Measurements from ENCODE around the gene IGLL5.

IGLL5 gene

DNA sequence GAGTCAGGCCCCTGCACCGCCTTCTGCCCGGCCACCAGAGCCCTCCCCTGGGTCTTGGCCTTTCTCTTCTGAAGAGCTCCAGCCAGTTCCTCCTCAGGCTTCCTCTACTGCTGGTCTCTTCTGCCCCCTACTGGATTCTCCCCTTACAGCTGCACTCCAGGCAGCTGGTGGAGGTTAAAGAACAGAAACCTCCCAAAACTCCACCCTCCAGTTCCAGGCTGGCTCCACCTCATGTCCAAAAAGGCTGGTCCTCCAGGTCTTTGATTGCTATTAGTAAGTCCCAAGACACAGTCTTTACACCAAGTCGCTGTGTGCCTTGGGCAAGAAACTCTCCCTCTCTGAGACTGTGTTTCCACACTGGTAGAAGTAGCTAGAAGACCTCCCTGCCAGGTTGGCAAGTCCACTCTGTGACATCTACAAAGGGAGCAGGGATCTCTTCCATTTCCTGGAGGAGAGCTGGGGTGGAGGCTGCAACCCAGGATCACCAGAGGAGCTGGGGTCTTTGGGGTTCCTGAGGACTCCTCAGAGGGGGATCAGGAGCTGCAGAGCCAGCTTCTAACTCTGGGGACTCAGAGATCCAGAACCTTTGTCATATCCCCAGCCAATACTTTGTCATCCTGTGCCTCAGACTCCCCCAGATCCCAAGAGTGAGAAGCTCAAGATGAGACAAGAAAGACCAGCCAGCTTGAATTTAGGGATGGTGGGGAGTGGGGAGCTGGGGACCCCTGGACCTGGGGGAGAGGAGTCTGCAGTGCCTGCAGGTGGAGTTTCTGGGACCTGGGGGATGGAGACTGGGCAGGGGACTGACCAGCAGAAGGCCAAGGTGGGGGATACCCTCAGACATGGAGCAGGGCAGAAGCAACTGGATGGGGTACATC lies 3.4 kb upstream of the IGLL5 start:
- H2AFZ ChIP-seq (ENCODE audit: low read length), result no peak overlapping the region
- H3K27ac ChIP-seq (ENCODE audit: low read length), result peak overlapping the region; percentile 98
- H4K20me1 ChIP-seq (ENCODE audit: insufficient read depth, low read length), result no peaks in the 10 kb centered on the region
- H3K36me3 ChIP-seq (replicated peaks; ENCODE audit: insufficient read depth, low read length), result peaks cover 8% of the 10 kb centered on the region
- H3K9me2 ChIP-seq (replicated peaks; ENCODE audit: insufficient read depth, low read length), result no peaks in the 10 kb centered on the region
- no peaks in the 10 kb centered on the region for H3K27me3 ChIP-seq (replicated peaks; ENCODE audit: insufficient read depth, low read length)
- H3K4me1 ChIP-seq (ENCODE audit: low read length), result peaks cover 46% of the 10 kb centered on the region
- TF ChIP-seq EZH2phosphoT487 (IDR thresholded peaks at IDR 0.05; ENCODE audit: low read length) (no peak), EZH2 (optimal IDR thresholded peaks at IDR 0.05; ENCODE audit: low read depth, low read length) (no peak)
- TF ChIP-seq, protein P1, sequence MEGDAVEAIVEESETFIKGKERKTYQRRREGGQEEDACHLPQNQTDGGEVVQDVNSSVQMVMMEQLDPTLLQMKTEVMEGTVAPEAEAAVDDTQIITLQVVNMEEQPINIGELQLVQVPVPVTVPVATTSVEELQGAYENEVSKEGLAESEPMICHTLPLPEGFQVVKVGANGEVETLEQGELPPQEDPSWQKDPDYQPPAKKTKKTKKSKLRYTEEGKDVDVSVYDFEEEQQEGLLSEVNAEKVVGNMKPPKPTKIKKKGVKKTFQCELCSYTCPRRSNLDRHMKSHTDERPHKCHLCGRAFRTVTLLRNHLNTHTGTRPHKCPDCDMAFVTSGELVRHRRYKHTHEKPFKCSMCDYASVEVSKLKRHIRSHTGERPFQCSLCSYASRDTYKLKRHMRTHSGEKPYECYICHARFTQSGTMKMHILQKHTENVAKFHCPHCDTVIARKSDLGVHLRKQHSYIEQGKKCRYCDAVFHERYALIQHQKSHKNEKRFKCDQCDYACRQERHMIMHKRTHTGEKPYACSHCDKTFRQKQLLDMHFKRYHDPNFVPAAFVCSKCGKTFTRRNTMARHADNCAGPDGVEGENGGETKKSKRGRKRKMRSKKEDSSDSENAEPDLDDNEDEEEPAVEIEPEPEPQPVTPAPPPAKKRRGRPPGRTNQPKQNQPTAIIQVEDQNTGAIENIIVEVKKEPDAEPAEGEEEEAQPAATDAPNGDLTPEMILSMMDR (IDR thresholded peaks at IDR 0.05; ENCODE audit: low read length), result peak; percentile 68
- peak overlapping the region; percentile 94 for H3K9ac ChIP-seq (ENCODE audit: low read length)
- peak overlapping the region; percentile 91 for H3K4me2 ChIP-seq (ENCODE audit: low read depth, low read length)
- H3K9me3 ChIP-seq (replicated peaks; ENCODE audit: insufficient read depth, low read length), result no peaks in the 10 kb centered on the region
- H3K79me2 ChIP-seq (ENCODE audit: low read length), result peaks cover 93% of the 10 kb centered on the region
- peaks cover 88% of the 10 kb centered on the region for H3F3A ChIP-seq (ENCODE audit: insufficient read depth, low read length)
- peak overlapping the region; percentile 71 for H3K4me3 ChIP-seq (ENCODE audit: low read length)
- peak; percentile 87 for DNase-seq

DNA sequence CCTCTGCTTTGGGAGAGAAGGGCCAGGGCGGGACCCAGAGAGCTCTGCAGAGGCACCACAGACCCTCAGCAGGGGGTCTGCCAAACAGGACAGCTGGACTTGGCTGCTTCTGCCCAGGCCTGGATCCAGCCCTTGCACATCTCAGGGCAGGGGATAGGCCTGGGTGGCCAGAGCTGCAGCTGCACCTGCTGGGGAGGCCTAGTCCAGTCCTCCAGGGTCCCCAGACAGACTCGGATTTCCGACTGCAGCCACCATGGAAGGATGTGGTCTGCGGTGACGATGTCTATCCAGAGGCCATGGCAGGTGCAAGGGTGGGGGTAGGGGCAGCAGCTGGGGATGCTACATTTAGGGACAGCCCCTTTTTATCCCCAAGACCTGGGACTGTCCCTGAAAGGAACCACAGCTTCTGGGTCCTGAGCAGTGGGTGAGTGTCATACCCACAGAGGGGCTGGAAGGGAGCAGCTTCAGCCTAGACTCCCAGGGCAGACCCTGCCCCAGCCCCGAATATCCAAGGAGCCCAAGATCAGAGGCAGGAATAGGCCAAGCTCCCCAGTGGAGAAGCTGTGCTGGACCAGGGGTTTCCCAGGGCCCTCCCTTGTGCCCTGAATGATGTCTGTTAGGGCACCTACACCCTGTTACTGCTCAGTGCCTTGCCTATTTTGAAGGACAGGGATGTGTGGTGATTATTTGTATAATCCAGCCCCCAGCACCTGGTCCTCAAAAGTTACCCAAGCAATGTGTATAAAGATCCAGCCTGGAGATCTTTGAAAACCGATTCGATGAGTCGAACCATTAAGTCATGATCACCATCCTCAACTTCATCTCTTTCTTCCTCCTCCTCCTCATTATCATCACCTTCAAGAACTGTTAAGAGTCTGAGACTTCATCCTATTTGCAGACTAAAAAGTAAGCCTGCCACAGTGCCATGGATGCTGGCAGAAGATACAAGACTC lies 2.5 kb upstream of the IGLL5 start:
- Histone ChIP-seq H3F3A (ENCODE audit: insufficient read depth, low read length) (peaks cover 91% of the 10 kb centered on the region), H3K9me3 (replicated peaks; ENCODE audit: insufficient read depth, low read length) (no peaks in the 10 kb centered on the region), H3K4me1 (ENCODE audit: low read length) (peaks cover 37% of the 10 kb centered on the region), H2AFZ (ENCODE audit: low read length) (no peak overlapping the region), H3K4me3 (ENCODE audit: low read length) (peak overlapping the region; percentile 99), H3K9me2 (replicated peaks; ENCODE audit: insufficient read depth, low read length) (no peaks in the 10 kb centered on the region), H3K9ac (ENCODE audit: low read length) (peak overlapping the region; percentile 100), H3K27me3 (replicated peaks; ENCODE audit: insufficient read depth, low read length) (no peaks in the 10 kb centered on the region), H3K79me2 (ENCODE audit: low read length) (peaks cover 97% of the 10 kb centered on the region), H4K20me1 (ENCODE audit: insufficient read depth, low read length) (no peaks in the 10 kb centered on the region), H3K4me2 (ENCODE audit: low read depth, low read length) (peak overlapping the region; percentile 91), H3K36me3 (replicated peaks; ENCODE audit: insufficient read depth, low read length) (peaks cover 12% of the 10 kb centered on the region), H3K27ac (ENCODE audit: low read length) (peak overlapping the region; percentile 98)
- TF ChIP-seq EZH2 (optimal IDR thresholded peaks at IDR 0.05; ENCODE audit: low read depth, low read length) (no peak), EZH2phosphoT487 (IDR thresholded peaks at IDR 0.05; ENCODE audit: low read length) (no peak)
- TF ChIP-seq, protein P1 (IDR thresholded peaks at IDR 0.05; ENCODE audit: low read length), result no peak
- DNase-seq, result peak; percentile 92

DNA sequence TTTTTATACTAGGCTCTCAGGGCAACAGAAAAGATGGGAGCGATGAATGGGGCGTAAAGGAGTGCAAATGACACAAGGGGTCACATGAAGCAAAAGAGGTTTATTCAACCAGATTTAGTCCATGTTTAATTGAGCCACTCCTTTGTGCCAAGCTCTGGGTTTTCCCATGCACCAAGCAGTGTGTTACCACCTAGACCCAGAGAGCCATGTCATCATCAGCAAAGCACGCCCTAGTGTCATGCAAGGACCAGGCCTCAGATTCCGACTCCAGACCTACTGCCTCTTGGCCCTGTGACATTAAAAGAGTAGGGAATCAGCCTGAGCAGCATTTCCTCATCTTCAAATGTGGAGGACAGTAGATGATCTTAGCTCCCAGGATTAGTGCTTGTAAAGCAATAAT lies 1.1 kb upstream of the IGLL5 start:
- DNase-seq, result peak; percentile 55
- Histone ChIP-seq H3F3A (ENCODE audit: insufficient read depth, low read length) (peaks cover 94% of the 10 kb centered on the region), H4K20me1 (ENCODE audit: insufficient read depth, low read length) (no peaks in the 10 kb centered on the region), H3K9me2 (replicated peaks; ENCODE audit: insufficient read depth, low read length) (no peaks in the 10 kb centered on the region), H3K4me2 (ENCODE audit: low read depth, low read length) (peak overlapping the region; percentile 76), H2AFZ (ENCODE audit: low read length) (no peak overlapping the region), H3K27me3 (replicated peaks; ENCODE audit: insufficient read depth, low read length) (no peaks in the 10 kb centered on the region), H3K36me3 (replicated peaks; ENCODE audit: insufficient read depth, low read length) (peaks cover 16% of the 10 kb centered on the region), H3K27ac (ENCODE audit: low read length) (peak overlapping the region; percentile 98), H3K4me3 (ENCODE audit: low read length) (peak overlapping the region; percentile 99), H3K79me2 (ENCODE audit: low read length) (peaks cover 97% of the 10 kb centered on the region), H3K9me3 (replicated peaks; ENCODE audit: insufficient read depth, low read length) (no peaks in the 10 kb centered on the region), H3K4me1 (ENCODE audit: low read length) (peaks cover 23% of the 10 kb centered on the region), H3K9ac (ENCODE audit: low read length) (peak overlapping the region; percentile 100)
- TF ChIP-seq, protein P1 (IDR thresholded peaks at IDR 0.05; ENCODE audit: low read length), result no peak
